GM08714 (cell line): Measurements from ENCODE around the gene NOC4L.
"Not testable (repeated sequence)": the region's sequence is repeated elsewhere in the genome, so short reads cannot be mapped to it uniquely, and the experiment has no call there.

ENCODE experiments used
- H3K4me3 ChIP-seq: fragments of 200-500 bp; sonication (Bioruptor generic); 2 replicates; pipeline ENCODE4 v1.5.1; 2014; ENCODE audit warnings: mild to moderate bottlenecking, low read length, inconsistent platforms
- ZNF274 ChIP-seq: IDR thresholded peaks from 2 replicates; pipeline ENCODE4 v1.6.1; 2012; ENCODE audit warnings: mild to moderate bottlenecking, low read depth, low read length

The NOC4L gene

DNA sequence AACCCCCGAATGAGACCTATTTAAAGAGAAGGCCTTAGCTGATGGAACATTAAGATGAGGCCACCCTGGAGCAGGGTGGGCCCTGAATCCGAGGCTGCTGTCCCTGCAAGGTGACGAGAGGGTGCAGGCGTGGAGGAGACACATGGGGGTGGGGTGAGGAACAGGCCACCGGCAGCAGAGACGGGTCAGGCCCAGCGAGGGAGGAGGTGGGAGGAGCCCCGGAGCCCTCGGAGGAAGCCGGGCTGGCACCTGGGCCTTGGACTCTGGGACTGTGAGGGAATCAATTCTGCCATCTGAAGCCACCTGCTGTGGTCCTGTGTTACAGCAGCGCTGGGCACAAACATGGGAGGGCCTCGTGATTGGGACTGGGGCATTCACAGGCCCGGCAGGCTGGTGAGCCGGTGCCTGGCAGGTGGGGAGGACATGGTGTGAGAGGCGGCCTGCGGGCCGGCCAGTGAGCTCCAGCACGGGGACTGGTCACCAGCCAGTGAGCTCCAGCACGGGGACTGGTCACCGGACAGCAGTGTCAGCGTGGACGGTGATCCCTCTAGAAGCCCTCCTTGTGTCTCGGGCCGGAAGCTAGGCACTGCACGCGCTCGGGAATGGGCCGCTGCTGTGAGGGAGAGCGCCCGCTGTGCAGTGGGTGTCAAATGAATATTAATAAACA lies 46.7 kb downstream of the NOC4L start:
- H3K4me3 ChIP-seq: no peak overlapping the region
- no peak for TF ChIP-seq ZNF274

DNA sequence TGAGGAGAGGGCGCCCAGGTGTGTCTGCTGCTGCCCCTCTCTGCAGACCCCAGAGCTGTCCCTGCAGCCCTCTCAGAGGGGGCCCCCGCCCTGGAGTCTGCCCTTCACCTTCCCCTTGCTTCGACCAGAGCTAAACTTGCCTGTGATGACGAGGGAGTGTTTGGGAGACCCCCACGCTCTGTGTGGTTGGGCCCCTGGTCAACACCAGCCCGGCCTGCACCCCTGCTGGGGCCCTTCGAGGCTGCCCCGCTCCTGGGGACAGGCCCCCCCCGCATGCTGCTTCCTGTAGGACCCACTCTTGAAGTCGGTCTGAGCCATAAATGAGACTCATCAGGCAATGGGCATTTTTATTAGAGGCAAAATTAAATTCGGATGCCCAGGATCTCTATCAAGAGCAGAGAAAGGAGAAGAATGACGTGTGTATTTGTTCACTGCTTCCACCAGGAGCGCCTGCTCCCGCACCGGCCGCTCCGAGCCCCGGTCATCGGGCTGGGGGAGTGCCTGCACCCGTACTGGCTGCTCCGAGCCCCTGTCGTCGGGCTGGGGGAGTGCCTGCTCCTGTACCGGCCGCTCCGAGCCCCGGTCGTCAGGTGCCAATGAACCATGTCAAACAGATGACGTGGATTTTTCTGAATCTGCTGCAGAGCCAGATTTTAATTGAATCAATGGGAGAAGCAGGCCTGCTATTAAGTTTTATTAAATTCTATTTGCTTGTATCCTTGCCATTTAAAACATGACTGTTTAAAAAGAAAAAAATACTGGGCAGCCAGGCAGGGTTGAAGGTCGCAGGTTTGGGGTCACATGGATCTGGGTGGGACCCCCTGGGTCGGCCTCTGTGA lies 47.7 kb downstream of the NOC4L start:
- H3K4me3 ChIP-seq: no peak overlapping the region
- no peak for TF ChIP-seq ZNF274

DNA sequence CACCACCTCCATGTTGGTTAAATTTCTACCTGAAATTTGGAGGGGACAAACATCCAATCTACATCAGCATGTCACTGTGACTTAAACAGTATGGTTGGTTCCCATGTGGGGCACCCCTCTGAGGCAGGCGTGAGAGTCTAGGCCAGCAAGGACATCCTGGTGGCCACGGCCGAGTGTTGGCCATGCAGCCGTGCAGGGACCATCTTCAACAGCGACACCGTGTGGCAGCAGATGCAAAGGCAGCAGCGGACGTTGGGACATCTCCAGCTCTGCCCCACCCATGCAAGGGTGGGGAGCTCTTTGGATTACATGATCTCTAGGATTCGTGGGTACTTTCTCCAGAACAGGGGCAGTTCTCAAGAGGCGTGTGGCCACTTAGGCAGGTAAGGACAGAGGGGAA lies 49.8 kb downstream of the NOC4L start:
- no peak overlapping the region for H3K4me3 ChIP-seq
- no peak for TF ChIP-seq ZNF274

DNA sequence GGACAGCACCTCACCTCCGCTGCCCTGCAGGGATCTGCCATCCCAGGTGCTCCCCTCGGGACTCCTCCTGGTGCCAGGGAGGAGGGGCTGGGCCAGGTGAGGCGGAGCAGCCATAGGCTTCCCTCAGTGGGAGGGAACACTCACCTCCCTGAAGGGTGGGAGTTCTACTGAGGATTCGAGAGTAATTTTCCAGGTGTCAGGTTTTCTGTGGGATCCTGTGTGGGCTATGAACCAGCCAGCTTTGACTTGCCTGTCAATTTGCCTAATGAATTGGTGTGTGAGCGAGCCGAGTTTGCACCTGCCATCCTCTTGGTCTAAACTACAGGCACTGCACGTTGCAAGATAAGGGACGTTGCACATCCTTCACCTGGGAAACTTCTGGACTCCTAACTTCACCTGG lies 50.3 kb downstream of the NOC4L start:
- no peak for TF ChIP-seq ZNF274
- H3K4me3 ChIP-seq: no peak overlapping the region

DNA sequence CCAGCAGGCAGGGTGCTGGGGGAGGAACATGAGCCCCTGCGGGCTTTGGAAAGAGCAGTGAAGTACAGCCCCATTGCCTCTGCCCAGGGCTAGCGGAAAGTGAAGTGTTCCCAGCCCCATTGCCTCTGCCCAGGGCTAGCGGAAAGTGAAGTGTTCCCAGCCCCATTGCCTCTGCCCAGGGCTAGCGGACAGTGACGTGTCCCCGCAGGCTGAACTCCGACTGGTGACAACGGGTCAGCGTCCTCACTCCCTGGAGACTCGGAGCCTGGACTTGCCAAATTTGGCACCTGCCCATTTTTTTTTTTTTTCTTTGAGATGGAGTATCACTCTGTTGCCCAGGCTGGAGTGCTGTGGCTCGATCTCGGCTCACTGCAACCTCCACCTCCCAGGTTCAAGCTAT lies 51.0 kb downstream of the NOC4L start:
- not testable (repeated sequence) for H3K4me3 ChIP-seq

DNA sequence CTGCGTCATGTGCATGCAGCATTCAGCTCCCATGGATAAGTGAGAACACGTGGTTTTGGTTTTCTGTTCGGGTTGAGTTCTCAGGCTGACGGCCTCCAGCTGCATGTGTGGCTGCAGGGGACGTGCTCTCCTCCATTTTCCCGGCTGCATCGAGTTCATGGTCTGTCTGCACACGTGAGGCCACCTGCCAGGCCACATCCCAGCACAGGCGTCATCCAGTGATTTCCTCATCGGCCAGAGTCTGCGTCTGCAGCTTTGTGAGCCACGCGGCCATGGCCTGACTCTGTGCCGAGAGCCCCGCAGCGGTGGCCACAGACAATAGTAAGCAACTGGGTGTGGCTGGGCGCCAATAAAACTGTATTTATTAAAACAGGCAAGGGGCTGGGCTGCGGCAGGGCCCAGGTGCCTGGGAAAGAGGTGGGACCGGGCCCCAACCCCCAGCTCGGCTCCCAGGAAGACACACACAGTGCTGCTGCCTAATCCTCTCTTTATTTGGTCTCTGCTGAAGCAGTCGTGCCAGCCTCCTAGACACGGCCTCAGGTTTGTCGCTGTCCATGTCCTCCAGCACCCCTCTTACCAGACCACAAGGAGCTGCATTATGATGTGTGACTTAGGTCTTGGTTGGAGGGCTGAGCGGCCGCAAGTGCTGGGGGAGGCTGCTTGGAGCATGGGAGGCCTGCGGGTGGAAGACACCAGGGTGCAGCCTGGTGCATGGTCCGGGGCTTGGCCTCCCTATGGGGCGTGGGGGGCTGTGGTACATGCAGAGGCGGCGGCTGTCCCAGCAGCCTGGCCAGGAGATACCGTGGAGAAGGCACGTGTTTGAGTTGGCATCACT lies 52.0 kb downstream of the NOC4L start:
- TF ChIP-seq ZNF274: no peak
- H3K4me3 ChIP-seq: no peak overlapping the region

DNA sequence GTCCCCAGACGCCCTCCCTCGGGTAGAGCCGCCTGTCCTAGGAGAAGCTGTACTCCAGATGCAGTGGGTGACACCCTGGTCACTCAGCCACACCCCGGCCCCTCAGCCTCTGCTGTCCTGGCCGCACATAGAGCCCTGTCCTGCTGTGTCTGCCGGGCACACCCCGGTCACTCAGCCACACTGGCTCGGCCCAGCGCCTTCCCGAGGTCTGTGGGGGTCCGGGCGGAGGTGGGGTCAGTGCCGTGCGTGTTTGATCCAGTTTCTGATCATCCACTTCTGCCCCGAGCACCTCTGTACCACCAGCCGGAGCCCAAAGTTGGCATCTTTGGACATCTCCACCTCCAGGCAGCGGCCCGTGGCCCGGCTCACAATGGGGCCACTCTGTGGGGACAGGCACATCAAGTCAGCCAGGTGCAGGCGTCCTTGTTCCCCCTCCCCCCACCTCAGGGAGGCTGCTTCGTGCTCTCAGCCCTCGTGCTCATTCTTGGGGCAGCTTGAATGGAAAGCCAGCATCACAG lies 52.7 kb downstream of the NOC4L start:
- no peak overlapping the region for H3K4me3 ChIP-seq
- no peak for TF ChIP-seq ZNF274

DNA sequence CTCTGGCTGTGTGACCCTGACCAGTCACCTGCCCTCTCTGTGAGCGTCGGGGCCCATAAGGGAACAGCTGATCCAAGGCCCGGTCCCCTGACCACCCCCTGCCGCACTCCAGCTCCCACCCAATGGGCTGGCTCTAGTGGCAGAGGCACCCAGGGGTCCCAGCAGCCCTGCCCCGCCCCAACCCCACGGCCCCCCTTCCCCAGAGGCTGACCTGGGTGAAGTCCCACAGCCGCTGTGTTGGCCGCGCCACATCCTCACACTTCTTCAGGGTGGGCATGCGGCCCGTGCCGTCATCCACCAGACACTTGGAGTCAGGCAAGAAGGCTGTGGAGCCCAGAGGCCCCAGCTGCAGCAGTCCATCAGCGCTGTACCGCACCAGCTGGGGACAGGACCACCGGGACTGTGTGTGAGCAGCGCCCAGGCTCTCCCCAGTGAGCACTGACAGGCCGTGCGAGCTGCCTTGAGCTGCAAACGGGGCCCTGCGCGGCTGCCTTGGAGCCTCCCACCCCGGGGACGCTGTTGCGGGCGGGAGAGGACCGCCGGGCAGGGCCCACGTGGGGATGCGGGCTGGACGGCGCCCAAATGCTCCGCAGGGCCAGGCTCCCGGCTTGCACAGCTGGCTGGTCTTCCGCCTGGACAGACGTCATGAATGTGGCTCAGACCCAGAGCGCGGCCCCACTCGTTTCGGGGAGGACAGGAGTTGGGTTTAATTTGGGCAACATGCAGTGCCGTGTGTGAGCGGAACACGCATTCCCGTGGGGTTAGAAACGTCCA lies 53.5 kb downstream of the NOC4L start:
- TF ChIP-seq ZNF274: no peak
- no peak overlapping the region for H3K4me3 ChIP-seq

DNA sequence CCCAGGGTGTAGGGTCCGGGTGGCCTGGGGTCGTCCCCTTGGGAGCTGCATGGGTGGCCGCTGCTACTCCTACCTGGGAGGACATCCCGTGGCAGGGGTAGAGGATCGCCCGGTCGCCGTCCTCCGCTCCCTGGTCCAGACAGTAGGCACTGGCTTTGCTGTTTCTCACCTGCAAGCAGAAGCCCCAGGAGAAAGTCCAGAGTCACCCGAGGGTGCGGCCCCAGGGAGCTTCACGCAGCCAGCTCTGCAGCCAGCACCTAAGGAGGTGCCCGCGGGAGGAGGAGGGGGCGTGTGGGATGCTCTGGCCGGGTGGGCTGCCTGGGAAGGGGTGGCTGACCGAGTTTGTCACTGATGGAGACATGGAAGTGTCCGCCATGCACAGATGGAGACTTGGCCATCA lies 54.8 kb downstream of the NOC4L start:
- no peak for TF ChIP-seq ZNF274
- H3K4me3 ChIP-seq: no peak overlapping the region

DNA sequence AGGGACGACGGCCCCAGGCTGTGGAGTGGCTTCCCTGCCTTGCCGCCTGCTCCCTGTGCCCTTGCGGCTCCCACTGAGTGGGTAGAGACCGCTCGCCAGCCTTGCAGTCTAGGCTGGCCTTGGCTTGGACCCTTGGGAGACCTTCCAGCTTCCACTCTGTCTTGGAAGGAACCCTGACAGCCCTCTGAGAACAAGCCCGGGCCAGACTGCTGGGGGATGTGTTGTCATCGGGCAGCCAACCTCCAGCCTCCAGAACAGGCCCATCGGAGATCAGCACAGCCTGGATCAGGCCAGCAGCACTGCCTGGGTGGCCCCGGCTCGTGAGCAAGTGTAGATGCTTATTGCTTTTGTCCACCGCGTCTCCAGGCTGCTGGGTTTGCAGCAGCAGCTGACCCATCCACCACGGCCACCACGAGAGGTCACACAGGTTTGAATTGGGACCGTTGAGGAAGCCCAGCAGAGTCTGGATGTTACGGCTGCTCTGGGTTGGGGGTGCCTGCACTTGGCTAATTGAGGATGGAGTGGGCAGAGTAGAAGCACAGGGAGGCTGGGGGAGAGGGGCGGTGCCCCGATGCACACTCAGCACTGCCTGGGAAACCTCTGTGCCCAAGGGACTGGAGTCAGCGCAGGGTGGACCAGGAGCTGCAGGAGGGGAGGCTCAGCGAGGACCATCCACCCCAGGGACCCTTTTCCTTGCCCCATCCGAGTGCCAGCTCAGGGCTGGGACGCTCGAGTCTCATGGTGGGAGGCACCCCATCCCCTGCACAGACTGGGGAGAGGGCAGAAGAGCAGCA lies 55.5 kb downstream of the NOC4L start:
- H3K4me3 ChIP-seq: no peak overlapping the region
- no peak for TF ChIP-seq ZNF274

DNA sequence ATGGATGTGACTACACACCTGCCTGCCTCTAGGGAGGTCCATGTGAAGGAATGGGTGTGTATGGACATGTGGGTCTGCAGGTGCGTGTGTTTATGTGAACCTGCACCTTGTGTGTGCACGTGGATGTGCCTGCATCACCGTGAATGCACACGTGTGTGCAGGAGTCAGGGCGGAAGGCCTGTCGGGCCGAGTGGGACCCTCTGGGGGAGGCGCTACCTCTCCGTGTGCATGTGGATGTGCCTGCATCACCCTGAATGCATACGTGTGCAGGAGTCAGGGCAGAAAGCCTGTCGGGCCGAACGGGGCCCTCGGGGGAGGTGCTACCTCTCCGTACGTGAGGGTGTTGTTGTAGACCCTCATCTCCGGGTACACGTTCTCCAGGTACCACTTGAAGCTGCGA lies 56.5 kb downstream of the NOC4L start:
- no peak for TF ChIP-seq ZNF274
- H3K4me3 ChIP-seq: no peak overlapping the region

DNA sequence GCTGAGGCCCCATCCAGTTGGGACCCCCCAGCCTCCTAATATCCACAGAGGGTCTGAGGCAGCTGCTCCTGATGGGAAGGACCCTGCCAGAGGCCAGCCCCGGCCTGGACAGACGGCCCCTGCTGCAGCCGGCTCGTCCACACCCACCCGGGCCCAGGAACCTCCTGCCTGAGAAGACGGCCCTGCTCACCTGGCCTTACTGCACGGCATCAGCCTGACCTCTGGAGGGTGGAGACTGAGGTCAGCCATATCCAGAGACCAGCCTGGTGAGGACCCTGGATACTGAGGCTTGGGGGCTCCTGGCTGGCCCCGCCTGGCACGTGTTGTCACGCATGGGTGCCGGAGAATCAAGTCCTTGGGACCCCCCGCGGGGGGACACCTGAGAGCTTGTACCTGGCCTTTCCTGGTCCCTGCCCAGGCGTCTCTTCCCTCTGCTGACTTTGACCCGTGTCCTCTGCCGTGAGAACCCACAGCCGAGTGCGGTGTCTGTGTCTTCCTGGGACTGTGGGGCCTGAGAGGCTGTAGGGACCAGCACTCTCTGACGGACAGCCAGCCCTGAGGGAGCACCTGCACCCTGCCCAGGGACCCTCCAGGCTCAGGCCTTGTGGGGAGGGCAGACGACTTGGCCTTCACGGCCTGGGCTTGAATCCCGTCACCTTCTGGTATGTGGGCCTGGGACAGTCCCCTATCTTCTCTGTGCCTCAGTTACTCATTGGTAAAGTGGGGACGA lies 57.3 kb downstream of the NOC4L start:
- H3K4me3 ChIP-seq: no peak overlapping the region
- TF ChIP-seq ZNF274: no peak
